Activated CD4-positive, CD25-positive, alpha-beta regulatory T cell (primary cell): ENCODE results near the gene KRTAP10-10.
"Not testable (repeated sequence)": the region's sequence is repeated elsewhere in the genome, so short reads cannot be mapped to it uniquely, and the experiment has no call there.

Source experiments
- DNase-seq, 4 experiments: peaks; one replicate each; lab custom pipeline; 2025; lab: John Stamatoyannopoulos, UW

The KRTAP10-10 gene

GRCh38 chr21:44637018-44637850 is at the start of gene KRTAP10-10:
TSS of gene KRTAP10-10 (plus strand) at chr21:44637356. CDS start at chr21:44637418, 62 bp downstream.
- DNase-seq: no peak

GRCh38 chr21:44589094-44589493 is 48.1 kb upstream of the KRTAP10-10 start:
- DNase-seq: no peak

- no peak for DNase-seq
Observed at GRCh38 chr21:44589586-44590305, 47.4 kb upstream of the KRTAP10-10 start.

DNA sequence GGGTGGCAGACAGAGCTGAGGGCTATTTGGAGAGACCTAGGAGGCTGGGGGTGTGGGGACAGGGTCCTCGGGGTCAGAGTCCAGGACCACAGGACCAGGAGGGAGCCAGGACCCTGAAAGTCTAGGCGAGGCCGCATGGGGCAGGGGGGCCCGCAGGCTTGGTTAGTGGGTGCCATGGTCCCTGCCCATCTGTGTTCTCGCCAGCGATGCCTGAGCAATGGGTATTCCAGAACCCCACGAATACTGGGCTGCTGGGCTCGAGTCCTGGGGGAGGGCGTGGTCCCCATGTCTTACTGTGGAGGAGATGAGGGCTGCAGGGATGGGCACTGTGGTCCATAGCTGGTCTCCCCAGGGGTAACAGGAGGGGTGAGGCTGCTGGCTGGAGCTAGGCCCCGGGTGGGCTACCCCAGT is 46.8 kb upstream of the KRTAP10-10 start:
- no peak for DNase-seq

- not testable (repeated sequence) for DNase-seq
Observed at GRCh38 chr21:44590897-44591800, 46.0 kb upstream of the KRTAP10-10 start.

- not testable (repeated sequence) for DNase-seq
Observed at GRCh38 chr21:44591801-44592130, 45.4 kb upstream of the KRTAP10-10 start.

GRCh38 chr21:44592446-44593311 is 44.5 kb upstream of the KRTAP10-10 start, which contains the start of gene KRTAP10-6:
TSS of gene KRTAP10-6 (minus strand) at chr21:44592505. CDS start at chr21:44592484, 21 bp downstream.
- DNase-seq: no peak

GRCh38 chr21:44593598-44594405 is 43.4 kb upstream of the KRTAP10-10 start:
- no peak for DNase-seq

- DNase-seq: no peak
Observed at GRCh38 chr21:44594406-44594916, 42.7 kb upstream of the KRTAP10-10 start.

- no peak for DNase-seq
Observed at GRCh38 chr21:44595524-44595923, 41.6 kb upstream of the KRTAP10-10 start.

DNA sequence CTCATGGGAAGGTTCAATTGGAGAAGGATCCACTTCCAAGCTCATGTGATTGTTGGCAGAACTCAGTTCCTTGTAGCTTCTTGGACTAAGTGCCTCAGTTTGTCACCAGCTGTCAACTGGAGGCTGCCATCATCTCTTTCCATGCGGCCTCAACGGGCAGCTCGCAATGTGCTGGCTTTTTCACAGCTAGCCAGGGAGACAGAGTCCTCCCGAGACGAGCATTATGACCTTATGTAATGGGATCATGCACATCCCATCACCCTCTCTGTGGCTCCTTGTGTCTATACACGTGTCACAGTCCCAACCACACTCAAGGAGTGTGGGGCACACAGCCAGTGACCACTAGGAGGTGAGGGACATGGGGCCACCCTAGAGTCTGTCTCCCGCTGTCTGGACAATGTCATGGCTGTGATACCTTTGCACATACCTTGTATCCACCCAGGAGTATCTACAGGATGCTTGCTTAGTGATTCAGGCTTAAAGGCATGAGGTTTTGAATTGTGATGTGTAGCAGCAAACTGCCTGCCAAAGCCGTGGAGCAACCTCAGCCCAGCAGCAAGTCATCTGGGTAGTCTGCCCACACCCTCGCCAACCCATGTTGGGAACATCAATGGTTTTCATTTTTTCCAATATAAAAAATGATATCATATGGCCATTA is 41.0 kb upstream of the KRTAP10-10 start:
- DNase-seq: no peak

GRCh38 chr21:44598061-44598460 is 39.1 kb upstream of the KRTAP10-10 start:
- DNase-seq: no peak

DNA sequence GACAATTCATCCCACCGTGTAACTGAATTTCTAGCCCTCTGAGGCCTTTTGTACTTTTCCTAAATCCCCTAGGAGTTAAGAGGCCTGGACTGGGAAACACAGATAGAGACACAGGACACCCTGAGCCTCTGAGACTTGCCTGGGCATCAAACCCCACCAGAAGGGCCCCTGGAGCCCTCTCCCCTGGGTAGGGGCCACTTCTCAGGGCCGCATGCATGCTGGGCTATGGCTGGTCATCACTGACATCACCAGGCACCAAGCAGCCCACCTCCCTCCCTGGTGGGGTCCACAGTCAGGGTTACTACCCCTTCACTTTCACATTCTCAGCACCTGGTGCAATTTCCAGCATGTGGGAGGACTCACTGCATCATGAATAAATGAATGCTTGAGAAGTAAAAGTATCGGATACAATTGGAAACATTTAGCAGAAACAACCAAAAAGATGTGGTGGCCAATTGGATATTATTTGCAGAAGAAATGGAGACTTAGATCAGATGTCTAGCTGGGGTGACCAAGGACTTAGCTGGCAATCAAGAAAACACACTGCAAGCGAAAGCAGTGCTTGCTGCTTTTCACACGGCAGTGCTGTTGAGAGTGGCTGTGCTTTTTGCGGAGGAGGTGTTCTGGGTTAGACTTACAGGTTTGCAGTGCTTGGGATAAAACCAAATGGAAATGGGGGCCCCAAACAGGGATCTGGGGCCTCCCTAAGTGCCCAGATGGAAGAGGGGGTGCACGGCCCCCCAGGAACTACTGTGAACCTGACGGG is 37.7 kb upstream of the KRTAP10-10 start:
- DNase-seq: no peak

- not testable (repeated sequence) for DNase-seq
Observed at GRCh38 chr21:44600118-44600978, 36.8 kb upstream of the KRTAP10-10 start, which contains the start of gene KRTAP10-7. TSS of gene KRTAP10-7 (plus strand) at chr21:44600597. CDS start at chr21:44600622, 25 bp downstream.

DNA sequence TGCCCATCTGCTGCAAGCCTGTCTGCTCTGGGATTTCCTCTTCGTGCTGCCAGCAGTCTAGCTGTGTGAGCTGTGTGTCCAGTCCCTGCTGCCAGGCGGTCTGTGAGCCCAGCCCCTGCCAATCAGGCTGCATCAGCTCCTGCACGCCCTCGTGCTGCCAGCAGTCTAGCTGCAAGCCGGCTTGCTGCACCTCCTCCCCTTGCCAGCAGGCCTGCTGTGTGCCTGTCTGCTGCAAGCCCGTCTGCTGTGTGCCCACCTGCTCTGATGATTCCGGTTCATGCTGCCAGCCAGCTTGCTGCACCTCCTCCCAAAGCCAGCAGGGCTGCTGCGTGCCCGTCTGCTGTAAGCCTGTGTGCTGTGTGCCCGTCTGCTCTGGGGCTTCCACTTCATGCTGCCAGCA is 36.1 kb upstream of the KRTAP10-10 start:
- DNase-seq: not testable (repeated sequence)

GRCh38 chr21:44601596-44602462 is 35.3 kb upstream of the KRTAP10-10 start:
- no peak for DNase-seq

- DNase-seq: no peak
Observed at GRCh38 chr21:44602463-44602850, 34.7 kb upstream of the KRTAP10-10 start.
